OCI-LY3 (cell line): ENCODE results near the gene RSPRY1.

ENCODE experiments used
- EZH2phosphoT487 ChIP-seq: fragments of 200-600 bp; shearing (Covaris generic); IDR thresholded peaks from 2 replicates; pipeline ENCODE4 v1.6.1; 2018; ENCODE audit warnings: antibody characterized with exemption, mixed run types, low read depth
- TF ChIP-seq, protein P1 (sequence below): fragments of 200-600, 300-600 bp; sonication (generic); IDR thresholded peaks from 2 replicates; pipeline ENCODE4 v1.5.1; 2014; ENCODE audit warnings: antibody characterized with exemption, low read length, low read depth

DNA sequence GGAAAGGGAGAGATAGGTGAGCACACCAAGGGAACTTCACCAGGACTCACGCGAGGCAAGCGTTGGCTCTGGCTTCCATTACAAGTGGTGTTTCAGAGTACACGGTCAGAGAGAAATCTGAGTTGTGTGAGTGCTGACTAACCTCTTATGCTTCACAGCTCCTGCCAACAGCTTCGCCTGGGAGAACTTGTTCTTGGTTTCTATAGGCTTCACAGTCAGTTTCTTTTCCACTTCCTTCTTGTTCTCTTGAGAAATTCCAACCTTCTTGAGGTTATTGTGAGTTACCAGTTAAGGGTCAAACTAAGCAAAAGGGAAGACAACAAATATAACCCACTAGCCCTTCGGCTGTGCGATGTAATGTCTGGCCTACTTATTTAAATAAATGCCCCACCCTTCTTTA, 19.2 kb upstream of the RSPRY1 start:
- TF ChIP-seq, protein P1, sequence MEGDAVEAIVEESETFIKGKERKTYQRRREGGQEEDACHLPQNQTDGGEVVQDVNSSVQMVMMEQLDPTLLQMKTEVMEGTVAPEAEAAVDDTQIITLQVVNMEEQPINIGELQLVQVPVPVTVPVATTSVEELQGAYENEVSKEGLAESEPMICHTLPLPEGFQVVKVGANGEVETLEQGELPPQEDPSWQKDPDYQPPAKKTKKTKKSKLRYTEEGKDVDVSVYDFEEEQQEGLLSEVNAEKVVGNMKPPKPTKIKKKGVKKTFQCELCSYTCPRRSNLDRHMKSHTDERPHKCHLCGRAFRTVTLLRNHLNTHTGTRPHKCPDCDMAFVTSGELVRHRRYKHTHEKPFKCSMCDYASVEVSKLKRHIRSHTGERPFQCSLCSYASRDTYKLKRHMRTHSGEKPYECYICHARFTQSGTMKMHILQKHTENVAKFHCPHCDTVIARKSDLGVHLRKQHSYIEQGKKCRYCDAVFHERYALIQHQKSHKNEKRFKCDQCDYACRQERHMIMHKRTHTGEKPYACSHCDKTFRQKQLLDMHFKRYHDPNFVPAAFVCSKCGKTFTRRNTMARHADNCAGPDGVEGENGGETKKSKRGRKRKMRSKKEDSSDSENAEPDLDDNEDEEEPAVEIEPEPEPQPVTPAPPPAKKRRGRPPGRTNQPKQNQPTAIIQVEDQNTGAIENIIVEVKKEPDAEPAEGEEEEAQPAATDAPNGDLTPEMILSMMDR: no peak
- no peak for TF ChIP-seq EZH2phosphoT487
